HG03039 (cell line): ENCODE measurements around the gene PSMD2.
"Not testable (repeated sequence)": the region's sequence is repeated elsewhere in the genome, so short reads cannot be mapped to it uniquely, and the experiment has no call there.

Experiments used
- ATAC-seq: cut with Tn5 transposase; IDR thresholded peaks from one replicate; pipeline ENCODE4 v1.9.1; 2021; ENCODE audit warnings: mild to moderate bottlenecking, moderate library complexity; ENCODE audit not compliant: unreplicated experiment

PSMD2 gene

GRCh38 chr3:184337981-184338380 lies 38.9 kb downstream of the PSMD2 start:
- no peak for ATAC-seq

- ATAC-seq, result no peak
Observed at GRCh38 chr3:184338511-184338945, 39.5 kb downstream of the PSMD2 start.

GRCh38 chr3:184339001-184339400 lies 40.0 kb downstream of the PSMD2 start:
- no peak for ATAC-seq

GRCh38 chr3:184339451-184340135 lies 40.6 kb downstream of the PSMD2 start:
- ATAC-seq, result not testable (repeated sequence)

- ATAC-seq, result no peak
Observed at GRCh38 chr3:184341925-184342324, 42.9 kb downstream of the PSMD2 start.

GRCh38 chr3:184343200-184343876 lies 44.3 kb downstream of the PSMD2 start:
- no peak for ATAC-seq

- no peak for ATAC-seq
Observed at GRCh38 chr3:184344579-184345316, 45.7 kb downstream of the PSMD2 start.

- no peak for ATAC-seq
Observed at GRCh38 chr3:184345317-184346144, 46.5 kb downstream of the PSMD2 start.

- ATAC-seq, result no peak
Observed at GRCh38 chr3:184346480-184347190, 47.6 kb downstream of the PSMD2 start.

- ATAC-seq, result no peak
Observed at GRCh38 chr3:184347321-184348056, 48.4 kb downstream of the PSMD2 start.

- no peak for ATAC-seq
Observed at GRCh38 chr3:184348057-184348382, 49.0 kb downstream of the PSMD2 start.

GRCh38 chr3:184349563-184350470 lies 50.8 kb downstream of the PSMD2 start:
- no peak for ATAC-seq

- ATAC-seq, result no peak
Observed at GRCh38 chr3:184350618-184351017, 51.6 kb downstream of the PSMD2 start.

- ATAC-seq, result no peak
Observed at GRCh38 chr3:184351511-184352148, 52.6 kb downstream of the PSMD2 start.

GRCh38 chr3:184352149-184352785 lies 53.2 kb downstream of the PSMD2 start:
- ATAC-seq, result no peak

GRCh38 chr3:184352897-184353545 lies 54.0 kb downstream of the PSMD2 start:
- ATAC-seq, result no peak

GRCh38 chr3:184353546-184353941 lies 54.5 kb downstream of the PSMD2 start:
- no peak for ATAC-seq
